Measurements from ENCODE around the gene PMEPA1. TPM values are rescaled to one million over a fixed set of nuclear protein-coding genes. Genes with fewer than 3 reads are reported as not detected.

PMEPA1 gene
- polyA plus RNA-seq, 1 experiment = 4.3 TPM

DNA sequence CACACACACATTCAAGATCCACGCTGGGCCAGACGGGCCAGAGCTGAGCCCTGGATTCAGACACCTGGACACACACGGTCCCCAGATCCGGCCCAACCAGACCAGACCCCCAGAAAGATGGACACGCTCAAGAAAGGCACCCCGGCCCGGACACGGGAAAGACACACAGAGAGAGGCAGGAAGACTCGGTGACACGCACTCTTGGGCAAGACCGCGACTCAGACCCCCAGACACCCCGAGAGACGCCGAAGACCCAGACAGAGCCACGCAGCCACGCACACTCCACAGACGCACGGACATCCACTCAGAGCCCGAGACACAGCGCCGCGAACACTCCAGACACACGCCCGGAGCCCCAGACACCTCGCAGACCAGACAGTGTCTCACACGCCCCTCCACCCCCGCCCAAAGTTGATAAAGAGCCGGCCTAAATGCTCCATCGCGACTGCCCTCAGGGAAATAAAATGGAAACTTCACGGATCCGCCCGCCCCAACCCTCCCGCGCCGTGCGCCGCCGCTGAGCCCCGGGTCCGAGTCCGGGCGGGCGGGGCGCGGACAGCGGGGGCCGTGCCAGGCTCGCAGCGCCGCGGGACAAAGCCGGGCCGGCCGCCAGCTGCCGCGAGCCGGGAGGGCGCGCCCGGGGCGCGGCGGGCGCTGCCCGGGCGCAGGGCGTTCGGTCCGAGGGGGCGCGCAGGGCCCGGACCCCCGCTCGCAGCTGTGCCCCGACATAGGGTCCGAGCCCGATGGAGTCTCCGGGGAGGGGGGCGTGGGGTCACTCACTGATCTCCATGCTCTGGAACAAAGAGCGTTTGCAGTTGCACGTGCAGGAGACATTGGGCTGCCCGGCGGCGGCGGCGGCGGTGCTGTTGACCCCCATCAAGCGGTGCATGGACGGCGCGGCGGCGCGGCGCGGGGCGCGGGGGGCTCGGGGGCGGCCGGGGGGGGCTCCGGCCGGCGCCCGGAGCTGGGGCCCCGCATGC, 831 bp downstream of the PMEPA1 start:
- no peaks in the 10 kb centered on the region; the same call in 1 of the 2 replicates for H3K9me3 ChIP-seq (ENCODE audit: control insufficient read depth, insufficient read depth, low read length)
- ChIA-PET CTCF (interaction anchor here (0.6 to 1.4 kb wide), 3 partner anchors 10 to 461 kb away, joined by 3 to 11 read pairs (median 4); no protein-coding TSS in a partner anchor), POLR2A (interaction anchor here (0.6 to 1.8 kb wide), 6 partner anchors 9 to 520 kb away, joined by 3 to 15 read pairs (median 4); no protein-coding TSS in a partner anchor)
- DNase-seq (ENCODE audit: low read depth, low spot score) = no peak
- H3K27me3 ChIP-seq (ENCODE audit: control insufficient read depth, insufficient read depth, low read length) = peaks cover 6% of the 10 kb centered on the region
- TF ChIP-seq, protein P1, sequence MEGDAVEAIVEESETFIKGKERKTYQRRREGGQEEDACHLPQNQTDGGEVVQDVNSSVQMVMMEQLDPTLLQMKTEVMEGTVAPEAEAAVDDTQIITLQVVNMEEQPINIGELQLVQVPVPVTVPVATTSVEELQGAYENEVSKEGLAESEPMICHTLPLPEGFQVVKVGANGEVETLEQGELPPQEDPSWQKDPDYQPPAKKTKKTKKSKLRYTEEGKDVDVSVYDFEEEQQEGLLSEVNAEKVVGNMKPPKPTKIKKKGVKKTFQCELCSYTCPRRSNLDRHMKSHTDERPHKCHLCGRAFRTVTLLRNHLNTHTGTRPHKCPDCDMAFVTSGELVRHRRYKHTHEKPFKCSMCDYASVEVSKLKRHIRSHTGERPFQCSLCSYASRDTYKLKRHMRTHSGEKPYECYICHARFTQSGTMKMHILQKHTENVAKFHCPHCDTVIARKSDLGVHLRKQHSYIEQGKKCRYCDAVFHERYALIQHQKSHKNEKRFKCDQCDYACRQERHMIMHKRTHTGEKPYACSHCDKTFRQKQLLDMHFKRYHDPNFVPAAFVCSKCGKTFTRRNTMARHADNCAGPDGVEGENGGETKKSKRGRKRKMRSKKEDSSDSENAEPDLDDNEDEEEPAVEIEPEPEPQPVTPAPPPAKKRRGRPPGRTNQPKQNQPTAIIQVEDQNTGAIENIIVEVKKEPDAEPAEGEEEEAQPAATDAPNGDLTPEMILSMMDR (IDR thresholded peaks at IDR 0.05; ENCODE audit: low read depth, low read length) = no peak
- peak overlapping the region; percentile 65 for H3K4me3 ChIP-seq (ENCODE audit: low read depth, low read length)
- no peak overlapping the region for H3K27ac ChIP-seq (ENCODE audit: low read depth, low read length)

DNA sequence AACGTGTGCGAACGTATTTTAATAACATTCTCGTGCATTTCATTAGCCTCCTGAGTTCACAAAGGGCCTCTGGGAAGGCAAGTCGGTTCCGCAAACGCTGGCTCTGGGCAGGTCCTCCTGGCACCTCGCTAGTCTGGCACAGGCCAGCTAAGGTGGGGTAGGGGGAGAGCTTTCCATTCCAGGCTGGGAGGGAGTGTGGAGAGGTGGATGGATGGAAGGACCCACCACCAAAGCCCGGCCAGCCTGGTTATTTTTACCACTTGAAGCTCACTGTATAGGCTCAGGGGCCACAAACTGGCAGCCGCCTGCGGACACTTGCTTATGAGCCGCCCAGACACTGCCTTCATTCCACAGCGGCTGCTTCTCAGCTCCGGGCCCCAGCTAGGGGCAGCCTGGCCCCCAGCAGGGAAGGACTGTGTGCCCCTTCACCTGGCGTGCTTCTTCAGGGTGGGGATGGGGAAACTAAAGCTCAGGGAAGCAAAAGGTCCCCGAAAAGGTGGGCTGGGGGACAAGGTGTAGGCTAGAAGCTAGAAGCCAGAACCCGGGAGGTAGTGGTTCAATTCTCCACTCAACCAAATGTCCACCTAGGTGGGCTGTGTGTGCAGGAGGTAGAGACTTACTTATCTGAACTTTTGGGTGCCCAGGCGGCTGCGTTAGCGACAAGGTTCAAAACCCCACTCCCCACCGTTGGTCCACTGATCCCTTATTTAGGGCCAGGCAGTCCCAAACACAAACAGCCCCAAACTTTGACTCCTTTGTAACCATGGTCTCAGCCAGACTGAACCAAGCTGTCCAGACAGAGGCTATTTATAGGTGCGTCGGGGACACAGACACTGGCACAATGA, 1.7 kb downstream of the PMEPA1 start:
- no peaks in the 10 kb centered on the region; the same call in 1 of the 2 replicates for H3K9me3 ChIP-seq (ENCODE audit: control insufficient read depth, insufficient read depth, low read length)
- peak overlapping the region; percentile 65 for H3K4me3 ChIP-seq (ENCODE audit: low read depth, low read length)
- no peak overlapping the region for H3K27ac ChIP-seq (ENCODE audit: low read depth, low read length)
- ChIA-PET CTCF (interaction anchor here (0.6 to 1.4 kb wide), 2 partner anchors 10 to 53 kb away, joined by 3 to 11 read pairs; no protein-coding TSS in a partner anchor), POLR2A (interaction anchor here (1.2 kb wide), 1 partner anchor 9 kb away, joined by 8 read pairs; no protein-coding TSS in a partner anchor)
- DNase-seq (ENCODE audit: low read depth, low spot score) = no peak
- peaks cover 6% of the 10 kb centered on the region for H3K27me3 ChIP-seq (ENCODE audit: control insufficient read depth, insufficient read depth, low read length)
- TF ChIP-seq, protein P1 (IDR thresholded peaks at IDR 0.05; ENCODE audit: low read depth, low read length) = no peak

DNA sequence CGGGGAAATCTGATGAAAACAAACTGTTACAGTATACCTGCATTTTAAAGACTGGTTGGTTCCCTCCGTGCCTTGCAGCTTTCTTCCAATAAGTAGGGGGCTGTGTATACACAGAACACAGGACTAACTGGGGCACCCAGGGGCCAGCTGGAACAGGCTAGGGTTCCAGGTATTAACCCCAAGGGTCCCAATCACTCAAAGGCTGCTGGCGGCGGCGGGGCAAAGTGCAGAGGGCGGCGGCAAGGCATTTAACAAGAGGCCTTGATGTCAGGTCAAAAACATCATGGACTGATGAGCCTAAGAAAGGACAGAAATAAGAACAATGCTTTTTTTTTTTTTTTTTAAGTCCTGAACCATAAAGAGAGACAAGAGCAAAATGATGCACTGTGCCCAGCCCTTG, 2.5 kb downstream of the PMEPA1 start:
- DNase-seq (ENCODE audit: low read depth, low spot score) = no peak
- H3K27me3 ChIP-seq (ENCODE audit: control insufficient read depth, insufficient read depth, low read length) = peaks cover 6% of the 10 kb centered on the region
- no peak overlapping the region for H3K27ac ChIP-seq (ENCODE audit: low read depth, low read length)
- POLR2A ChIA-PET = no interaction called here
- no peaks in the 10 kb centered on the region; the same call in 1 of the 2 replicates for H3K9me3 ChIP-seq (ENCODE audit: control insufficient read depth, insufficient read depth, low read length)
- CTCF ChIA-PET = no interaction called here
- TF ChIP-seq, protein P1 (IDR thresholded peaks at IDR 0.05; ENCODE audit: low read depth, low read length) = no peak
- no peak overlapping the region for H3K4me3 ChIP-seq (ENCODE audit: low read depth, low read length)

GRCh38 chr20:57705127-57705899, 4.5 kb downstream of the PMEPA1 start:
- no peak for DNase-seq (ENCODE audit: low read depth, low spot score)
- ChIA-PET CTCF (no interaction called here), POLR2A (no interaction called here)
- TF ChIP-seq, protein P1 (IDR thresholded peaks at IDR 0.05; ENCODE audit: low read depth, low read length) = no peak
- Histone ChIP-seq H3K27ac (ENCODE audit: low read depth, low read length) (no peak overlapping the region), H3K4me3 (ENCODE audit: low read depth, low read length) (no peak overlapping the region), H3K9me3 (ENCODE audit: control insufficient read depth, insufficient read depth, low read length) (no peaks in the 10 kb centered on the region; the same call in 1 of the 2 replicates), H3K27me3 (ENCODE audit: control insufficient read depth, insufficient read depth, low read length) (peaks cover 6% of the 10 kb centered on the region)
